NCI-H2107 treated with DMSO at 0.1 percent for 48 hours (cell line): ENCODE results near the gene PLEKHA1.

Experiments
- DNase-seq: peaks from one replicate; lab custom pipeline; 2025; ENCODE audit not compliant: unreplicated experiment; lab: John Stamatoyannopoulos, UW

The PLEKHA1 gene

DNA sequence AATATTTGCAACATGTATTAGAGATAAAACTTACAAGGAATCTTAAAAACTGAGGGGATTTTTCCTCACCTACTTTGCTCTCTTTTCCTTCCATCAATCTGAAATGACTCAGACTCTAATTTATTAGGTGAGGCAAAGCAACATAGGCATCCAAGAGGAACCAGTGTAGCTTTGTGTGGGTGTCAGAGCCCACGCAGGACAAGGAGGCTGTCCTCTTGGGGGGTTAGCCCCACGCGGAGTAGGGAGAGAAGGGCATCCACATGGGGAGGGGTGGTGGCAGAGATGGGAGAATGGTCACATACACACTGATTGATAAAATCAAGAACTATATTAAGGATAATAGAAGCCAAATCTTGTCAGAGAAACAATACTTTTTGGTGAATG, 46.1 kb downstream of the PLEKHA1 start:
- DNase-seq, result no peak

DNA sequence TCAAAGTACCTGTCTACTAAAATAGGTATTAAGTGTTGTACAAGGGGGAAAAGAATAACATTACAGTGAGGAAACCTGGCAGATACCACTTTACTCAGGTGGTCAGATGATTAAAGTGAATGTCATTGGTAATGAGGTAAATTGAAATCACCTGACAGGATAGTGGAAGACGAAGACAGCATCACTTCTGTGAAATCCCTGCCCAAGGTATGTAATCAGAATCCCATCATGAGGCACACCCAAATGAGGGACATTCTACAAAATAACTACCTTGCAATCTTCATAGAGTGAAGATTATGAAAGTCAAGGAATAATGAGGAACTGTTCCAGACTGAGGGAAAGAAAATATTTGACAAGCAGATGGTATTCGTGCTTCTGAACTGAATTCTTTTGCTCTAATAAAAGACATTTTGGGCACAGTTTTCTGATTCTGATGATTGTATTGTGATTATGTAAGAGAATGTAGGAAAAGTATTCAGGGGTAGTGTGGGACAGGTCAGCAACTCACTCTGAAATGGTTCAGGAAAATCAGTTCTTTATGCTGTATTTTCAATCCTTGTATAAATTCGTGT, 46.6 kb downstream of the PLEKHA1 start:
- DNase-seq, result no peak

DNA sequence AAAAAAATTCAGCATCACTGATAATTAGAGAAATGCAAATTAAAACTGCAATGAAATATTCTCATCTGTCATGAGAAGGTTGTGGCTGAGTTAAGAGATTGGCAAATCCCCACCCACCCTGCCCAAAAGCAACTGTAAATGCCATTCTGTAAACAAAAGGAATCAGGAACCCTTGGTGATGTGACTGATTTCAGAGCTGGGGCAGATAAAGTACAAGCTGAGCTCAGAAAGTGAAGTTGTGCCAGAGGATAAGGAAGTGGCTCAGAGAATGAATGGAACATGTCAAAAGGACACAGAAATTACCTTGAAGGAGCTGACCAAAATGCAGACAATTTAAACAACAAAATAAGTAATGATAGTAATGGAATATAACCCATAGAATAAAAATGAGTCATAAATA, 47.2 kb downstream of the PLEKHA1 start:
- no peak for DNase-seq

DNA sequence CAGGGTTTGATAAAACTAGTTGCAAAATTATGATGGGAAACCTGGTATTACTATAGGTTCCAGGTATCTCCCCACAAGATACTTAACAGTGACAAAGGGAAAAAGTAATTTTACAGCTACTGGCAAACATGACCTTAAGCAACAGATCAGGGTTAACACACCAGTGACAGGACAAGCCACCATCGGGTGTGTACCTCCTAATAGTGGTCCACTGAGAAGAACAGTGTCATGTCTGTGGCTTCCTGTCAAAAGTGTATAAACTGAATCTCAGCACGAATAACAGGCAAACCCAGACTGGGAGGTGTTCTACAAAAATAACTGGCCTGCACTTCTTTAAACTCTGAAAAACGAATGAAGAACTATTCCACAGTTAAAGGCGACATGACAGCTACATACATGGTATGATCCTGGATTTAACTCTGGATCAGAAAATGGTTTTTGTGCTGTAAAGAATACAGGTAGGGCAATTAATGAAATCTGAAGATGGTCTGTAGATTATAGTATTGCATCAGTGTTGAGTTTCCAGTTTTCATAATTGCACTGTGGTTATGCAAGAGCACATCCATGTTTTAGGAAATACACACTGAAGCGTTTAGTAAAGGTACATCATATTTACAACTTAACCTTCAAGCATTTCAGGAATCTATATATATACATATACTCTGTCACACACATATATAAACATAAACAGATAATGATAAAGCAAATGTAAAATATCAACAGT, 47.9 kb downstream of the PLEKHA1 start:
- no peak for DNase-seq

DNA sequence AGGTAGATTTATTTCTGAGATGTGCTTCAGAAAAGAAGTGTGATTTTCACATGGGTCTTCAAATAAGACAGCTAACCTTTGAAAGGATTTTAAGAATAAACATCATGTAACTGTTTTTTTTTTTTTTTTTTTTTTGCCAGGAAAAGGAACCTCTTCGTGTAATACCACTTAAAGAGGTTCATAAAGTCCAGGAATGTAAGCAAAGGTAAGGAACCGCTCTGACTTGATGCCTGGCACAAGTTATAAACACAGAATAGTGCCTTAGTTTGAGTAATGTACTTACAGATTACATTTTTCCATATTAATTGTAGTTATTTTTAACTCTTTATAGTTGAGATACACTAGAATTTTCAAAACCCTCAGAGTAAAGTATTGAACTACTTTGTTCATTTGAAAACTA, 49.6 kb downstream of the PLEKHA1 start:
- no peak for DNase-seq

DNA sequence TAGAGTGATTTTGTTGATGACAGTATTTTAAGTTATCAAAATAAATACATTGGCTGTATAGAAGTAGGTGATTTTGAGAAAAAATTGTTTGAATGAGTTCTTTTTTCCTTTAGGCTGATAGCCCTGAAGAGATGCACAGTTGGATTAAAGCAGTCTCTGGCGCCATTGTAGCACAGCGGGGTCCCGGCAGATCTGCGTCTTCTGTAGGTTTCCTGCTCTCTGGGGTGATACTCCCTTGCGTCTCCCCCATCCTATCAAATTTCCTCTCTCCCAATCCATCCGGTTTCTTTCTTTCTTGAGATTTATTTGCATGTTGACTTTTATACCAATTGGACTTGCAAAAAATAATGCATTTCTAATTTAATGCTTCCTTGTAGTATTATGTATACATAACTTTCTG, 52.3 kb downstream of the PLEKHA1 start:
- no peak for DNase-seq

DNA sequence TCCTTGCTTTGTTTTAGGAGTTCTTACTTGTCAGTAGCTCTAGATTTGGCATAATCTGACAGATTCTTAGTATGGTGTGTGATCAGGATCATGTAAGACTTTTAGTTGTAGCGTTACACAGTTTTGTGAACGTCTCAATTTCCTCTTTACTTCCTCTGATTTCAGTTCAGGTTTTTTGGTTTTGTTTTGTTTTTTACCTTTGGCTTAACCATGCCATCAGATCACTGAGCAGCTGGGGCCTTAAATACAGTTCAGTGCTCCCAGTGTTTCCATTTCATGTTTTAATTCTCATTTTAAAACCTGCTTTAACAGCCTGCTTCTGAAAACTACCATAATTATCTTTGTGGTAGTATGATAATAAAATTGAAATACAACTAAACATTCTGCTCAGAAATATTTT, 52.8 kb downstream of the PLEKHA1 start:
- no peak for DNase-seq

DNA sequence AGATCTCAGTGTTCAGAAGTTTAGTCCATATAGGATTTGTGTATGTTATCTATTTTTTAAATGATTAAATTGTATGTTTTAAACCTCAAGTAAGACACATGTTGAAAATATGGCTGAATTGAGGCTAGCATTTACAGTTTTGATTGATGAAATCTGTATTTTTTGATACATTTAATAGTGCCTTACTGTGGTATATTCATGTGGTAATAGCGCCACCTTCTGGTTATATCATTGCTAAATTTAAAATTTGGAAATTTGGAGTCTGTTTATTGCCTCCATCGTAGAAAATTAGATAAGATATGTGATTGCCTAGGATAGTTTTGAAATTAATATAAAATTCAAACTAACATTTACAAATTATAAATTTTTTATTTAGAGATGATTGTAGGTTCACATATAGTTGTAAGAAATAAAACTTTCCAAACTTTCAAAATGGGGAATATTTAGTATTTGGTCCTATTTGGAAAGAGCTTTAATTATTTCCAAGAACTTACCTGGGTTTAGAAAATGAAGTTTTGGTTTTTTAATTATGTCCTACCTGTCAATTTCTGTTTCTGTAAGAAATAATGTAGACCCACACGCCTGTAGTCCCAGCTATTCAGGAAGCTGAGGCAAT, 60.8 kb downstream of the PLEKHA1 start:
- DNase-seq, result peak; percentile 4

DNA sequence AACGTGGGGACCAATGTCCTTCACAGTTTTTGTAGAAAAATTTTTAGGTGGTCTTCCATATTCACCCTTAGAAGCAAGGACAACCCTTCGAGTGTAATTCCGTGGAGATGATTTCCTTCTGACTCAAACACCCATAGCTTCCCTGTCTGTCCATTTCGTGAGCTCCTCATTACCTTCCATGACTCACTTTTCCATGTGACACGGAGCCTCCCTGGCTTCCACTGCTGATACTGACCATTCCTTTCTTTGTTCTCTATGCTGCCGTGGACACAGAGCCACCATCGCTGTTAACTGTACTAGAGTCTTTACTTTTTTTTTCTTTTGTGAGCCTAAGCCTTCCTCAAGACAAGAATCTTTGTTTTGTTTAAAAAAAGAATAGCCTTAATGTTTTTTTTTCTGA, 67.5 kb downstream of the PLEKHA1 start:
- no peak for DNase-seq

DNA sequence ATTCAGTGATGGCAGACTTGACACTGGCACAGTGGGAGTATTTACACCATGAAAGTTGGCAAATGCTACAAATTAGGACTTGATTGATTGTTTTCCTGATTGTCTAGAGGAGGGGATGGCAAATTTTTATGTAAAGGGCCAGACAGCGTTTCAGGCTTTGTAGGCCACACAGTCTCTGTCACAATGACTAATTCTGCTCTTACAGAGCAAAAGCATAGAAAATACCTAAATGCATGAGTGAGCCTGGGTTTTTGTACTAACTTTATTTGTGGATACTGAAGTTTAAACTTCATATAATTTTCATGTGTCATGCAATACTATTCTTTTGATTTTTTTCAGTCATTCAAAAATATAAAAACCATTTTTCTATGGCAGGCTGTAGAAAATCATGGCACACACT, 71.0 kb downstream of the PLEKHA1 start:
- DNase-seq, result no peak

DNA sequence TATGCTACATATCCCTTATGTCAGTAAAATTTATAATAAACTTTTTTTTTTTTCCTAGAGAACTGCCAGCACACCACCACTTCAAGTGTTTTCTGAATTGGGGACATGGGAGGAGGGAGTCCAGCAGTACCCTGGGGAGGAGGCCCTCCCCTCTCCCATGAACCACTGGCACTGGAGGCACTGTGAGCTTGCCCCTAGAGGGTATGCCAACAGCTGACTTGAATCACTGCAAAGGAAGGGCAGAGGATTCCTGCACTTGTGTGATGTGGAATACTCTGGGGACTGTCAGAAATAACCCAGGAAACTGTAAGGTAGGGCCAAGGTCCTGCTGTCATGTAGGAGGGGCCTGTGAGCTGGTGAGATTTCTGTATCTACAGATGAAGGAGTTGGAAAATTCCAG, 71.4 kb downstream of the PLEKHA1 start:
- no peak for DNase-seq

DNA sequence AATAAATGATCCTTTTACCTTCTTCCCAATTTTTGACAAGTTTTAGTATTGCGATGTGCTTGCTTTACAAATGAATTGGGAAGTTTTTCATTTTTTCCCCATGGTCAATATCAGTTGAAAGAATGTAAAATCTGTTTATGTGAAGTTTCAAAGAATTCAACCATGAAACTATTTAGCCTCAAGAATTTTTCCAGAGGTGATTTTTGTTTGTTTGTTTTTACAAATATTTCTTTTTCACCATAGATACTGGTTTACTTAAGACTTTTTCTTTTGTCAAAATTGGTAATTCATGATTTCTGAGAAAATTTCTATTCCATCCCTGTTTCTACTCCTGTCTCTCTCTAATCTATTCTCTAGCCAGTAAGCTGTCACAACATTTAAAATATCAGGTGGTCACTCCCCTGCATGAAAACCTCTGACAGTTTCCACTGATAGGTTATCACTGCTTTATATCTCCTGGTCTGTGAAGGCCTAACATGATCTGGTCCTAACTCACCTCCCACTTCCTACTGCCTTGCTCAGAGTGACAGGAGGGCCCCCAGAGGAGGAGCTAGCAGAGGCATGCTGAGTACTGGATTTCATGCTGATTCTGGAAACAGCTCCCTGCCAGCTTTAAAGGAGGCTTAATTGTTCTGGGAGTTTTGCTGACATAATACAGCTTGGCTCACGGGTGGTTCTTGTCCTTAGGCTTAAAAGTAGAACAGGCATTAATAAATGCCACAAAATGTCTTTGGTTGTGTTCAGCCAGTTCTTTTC, 72.3 kb downstream of the PLEKHA1 start:
- no peak for DNase-seq

DNA sequence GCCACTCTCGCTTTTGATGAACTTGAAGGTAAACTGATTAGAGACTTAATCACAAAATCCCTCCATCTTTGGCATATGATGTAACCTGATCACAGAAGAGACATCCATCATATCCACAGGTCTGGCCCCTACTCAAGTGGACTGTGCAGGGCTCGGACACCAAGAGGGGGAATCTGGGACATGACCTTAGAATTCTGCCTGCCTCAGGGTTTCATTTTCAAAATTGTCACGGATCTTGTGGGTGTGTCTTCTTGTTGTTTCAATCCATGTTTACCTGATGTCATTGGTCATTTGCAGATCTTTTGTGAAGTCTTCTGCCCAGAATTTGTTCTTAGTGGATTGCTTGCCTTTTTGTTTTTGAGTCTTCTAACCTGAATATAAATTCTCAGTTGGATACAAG, 74.1 kb downstream of the PLEKHA1 start:
- no peak for DNase-seq

DNA sequence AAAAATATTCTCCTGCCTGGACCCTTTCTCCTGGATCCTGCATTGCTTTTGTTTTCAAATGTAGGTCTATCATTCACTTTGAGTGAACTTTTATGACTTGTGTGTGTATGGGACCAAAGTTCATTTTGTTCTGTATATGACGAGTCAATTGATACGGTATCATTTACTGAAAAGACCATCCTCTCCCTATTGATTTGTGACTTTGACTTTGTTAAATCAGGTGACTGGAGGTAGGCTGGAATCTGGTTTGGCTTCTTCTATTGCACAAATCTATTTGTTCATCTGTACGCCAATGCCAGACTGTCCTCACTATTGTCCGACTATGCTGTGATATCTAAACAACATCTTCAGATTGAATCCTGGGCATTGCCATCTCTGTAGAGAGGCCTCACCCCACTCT, 74.6 kb downstream of the PLEKHA1 start:
- no peak for DNase-seq

DNA sequence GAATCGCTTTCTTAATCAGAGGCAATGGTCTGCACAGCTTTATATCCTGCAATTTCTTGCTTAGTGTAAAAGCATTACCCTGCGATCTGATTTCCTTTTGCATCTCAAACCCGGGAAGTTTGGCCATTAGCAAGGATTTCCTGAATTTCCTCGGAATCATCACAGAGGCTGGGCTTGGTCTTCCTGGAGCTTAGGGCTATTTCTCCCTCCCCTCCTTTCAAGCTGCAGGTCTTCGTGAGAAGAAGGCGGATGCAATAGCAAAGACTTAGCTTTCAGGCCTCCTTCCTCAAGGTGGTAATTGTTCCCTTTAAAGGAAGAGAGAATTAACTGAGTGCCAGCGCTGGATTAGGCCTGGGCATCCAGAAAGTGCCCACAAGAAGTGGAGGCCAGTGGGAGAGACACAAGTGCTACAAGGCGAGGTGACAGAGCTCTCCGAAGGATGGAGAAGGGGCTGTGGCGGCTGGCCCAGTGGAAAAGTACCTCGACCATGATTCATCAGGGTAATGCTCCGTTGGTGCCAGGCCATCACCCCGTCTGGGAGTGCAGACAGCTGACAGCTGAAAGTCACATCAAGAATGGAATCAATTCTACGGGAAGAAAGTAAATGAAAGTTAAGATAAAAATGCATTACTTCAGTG, 76.0 kb downstream of the PLEKHA1 start:
- no peak for DNase-seq

DNA sequence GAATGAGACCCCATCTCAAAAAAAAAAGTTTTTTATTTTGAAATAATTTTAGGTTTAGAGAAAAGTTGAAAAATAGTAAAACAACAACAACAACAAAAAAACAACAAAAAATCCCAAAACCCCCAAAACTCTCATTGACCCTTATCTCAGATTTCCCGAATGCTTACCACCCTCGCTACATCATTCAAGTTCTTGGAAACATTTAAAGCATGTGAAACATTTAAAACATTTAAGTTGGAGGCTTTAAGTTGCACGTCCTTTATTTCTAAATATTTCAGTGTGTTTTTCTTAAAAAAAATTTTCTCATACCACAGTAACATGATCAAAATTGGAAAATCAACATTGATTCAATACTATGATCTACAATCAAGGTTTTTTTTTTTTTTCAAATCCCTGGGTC, 79.6 kb downstream of the PLEKHA1 start:
- DNase-seq, result no peak

DNA sequence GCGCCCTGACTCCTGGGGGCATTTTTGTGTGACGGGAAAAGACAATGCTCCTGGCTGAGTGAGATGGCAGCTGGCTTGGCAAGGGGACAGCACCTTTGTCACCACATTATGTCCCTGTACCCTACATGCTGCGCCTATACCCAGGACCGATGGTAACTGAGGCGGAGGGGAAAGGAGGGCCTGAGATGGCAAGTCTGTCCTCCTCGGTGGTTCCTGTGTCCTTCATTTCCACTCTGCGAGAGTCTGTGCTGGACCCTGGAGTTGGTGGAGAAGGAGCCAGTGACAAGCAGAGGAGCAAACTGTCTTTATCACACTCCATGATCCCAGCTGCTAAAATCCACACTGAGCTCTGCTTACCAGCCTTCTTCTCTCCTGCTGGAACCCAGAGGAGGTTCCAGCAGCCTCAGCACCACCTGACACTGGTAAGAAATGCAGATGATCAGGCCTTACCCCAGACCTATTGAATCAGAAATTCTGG, 80.1 kb downstream of the PLEKHA1 start, which contains the start of gene ARMS2:
Gene ARMS2 (plus strand): TSS at position 51 of the 478 bp plus-strand sequence. CDS start 75 bp downstream, at position 126.
- no peak for DNase-seq

DNA sequence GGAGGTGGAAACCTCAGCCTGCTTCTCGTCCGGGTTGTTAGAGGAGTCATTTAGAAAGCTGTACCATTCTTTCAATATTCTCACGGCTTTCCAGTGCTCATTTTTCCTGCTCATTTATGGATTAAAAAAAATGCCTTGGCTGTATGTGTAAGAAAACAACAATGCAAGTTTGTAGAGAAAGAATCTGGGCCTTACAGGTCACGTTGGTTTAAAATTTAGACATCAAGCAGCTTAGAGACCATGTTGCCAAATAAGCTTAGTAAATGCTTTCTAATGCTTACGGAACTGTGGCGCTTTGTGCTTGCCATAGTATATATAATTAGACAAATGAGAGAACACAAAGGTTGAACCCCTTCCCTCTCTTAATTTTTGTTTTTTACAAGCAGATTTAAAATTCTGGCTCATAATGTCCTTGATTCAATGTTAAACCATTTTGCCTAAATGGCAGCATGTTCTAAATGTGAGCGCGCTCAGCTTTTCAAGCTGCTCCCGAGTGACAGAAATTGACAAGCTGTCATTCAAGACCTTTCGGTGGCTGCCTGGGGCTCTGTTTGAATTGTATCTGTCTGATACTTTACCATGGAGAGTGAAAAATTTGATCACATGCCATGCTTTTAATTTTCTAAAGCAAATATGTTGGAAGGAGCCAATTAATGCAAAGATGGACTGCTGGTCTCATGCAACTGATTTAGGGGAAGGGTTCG, 81.0 kb downstream of the PLEKHA1 start:
- no peak for DNase-seq

DNA sequence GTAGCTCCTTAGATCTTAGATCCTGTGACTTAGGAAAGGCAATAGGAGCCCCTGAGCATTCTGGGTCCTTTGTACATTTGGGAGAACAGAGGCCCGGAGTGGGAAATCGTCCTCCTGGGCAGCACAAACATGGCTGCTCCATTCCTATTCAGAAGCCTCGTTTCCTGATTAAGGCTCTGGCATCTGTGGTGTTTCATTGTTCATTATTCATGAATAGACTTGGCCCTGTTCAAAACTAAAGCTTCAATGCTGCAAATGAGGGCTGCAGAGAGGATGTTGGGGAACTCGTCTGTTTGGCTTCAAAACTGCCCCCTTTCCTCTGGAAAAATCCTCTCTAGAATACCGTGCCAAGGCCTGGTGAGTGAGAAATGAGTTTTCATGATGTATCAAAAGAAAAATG, 83.4 kb downstream of the PLEKHA1 start:
- DNase-seq, result no peak

DNA sequence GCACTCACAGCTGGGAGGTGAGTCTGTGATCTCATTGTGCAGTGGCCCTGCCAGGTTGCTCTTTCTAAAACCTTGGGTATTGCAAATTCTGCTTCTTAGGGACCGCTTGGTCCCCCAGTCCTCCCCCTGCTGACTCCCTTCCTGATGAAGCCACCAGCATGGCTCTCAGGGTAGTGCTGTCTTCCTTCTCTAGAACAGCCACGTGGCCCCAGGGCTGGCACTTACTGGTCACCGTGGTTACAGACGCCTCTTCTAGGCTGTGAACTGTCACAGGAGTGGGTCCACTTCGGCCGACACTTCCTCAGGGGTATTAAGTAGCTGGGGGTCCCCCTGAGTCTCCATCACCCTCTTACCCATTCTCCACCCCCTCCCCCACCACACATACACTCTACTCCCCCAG, 84.2 kb downstream of the PLEKHA1 start:
- no peak for DNase-seq
